Activated CD8-positive, alpha-beta memory T cell treated with anti-CD3 and anti-CD28 coated beads for 24 hours (primary cell): ENCODE results near the gene YTHDF1.
"Not testable (repeated sequence)": the region's sequence is repeated elsewhere in the genome, so short reads cannot be mapped to it uniquely, and the experiment has no call there.

Experiments
- DNase-seq: peaks from one replicate; pipeline ENCODE4 v3.0.0-alpha.2; 2020

Gene YTHDF1

GRCh38 chr20:63167918-63168520 lies 47.9 kb downstream of the YTHDF1 start:
- DNase-seq, result no peak

GRCh38 chr20:63167026-63167917 lies 48.7 kb downstream of the YTHDF1 start:
- DNase-seq, result no peak

- DNase-seq, result no peak
Observed at GRCh38 chr20:63166193-63167020, 49.5 kb downstream of the YTHDF1 start.

- no peak for DNase-seq
Observed at GRCh38 chr20:63165356-63166192, 50.4 kb downstream of the YTHDF1 start.

GRCh38 chr20:63164484-63165355 lies 51.2 kb downstream of the YTHDF1 start:
- DNase-seq, result no peak

- DNase-seq, result no peak
Observed at GRCh38 chr20:63163596-63164483, 52.1 kb downstream of the YTHDF1 start.

GRCh38 chr20:63163171-63163570 lies 52.8 kb downstream of the YTHDF1 start:
- no peak for DNase-seq

- DNase-seq, result no peak
Observed at GRCh38 chr20:63162206-63162795, 53.6 kb downstream of the YTHDF1 start.

GRCh38 chr20:63161176-63161651 lies 54.7 kb downstream of the YTHDF1 start:
- no peak for DNase-seq

- no peak for DNase-seq
Observed at GRCh38 chr20:63160641-63161175, 55.2 kb downstream of the YTHDF1 start.

- DNase-seq, result no peak
Observed at GRCh38 chr20:63159826-63160640, 55.9 kb downstream of the YTHDF1 start.

- not testable (repeated sequence) for DNase-seq
Observed at GRCh38 chr20:63159251-63159650, 56.7 kb downstream of the YTHDF1 start.

GRCh38 chr20:63158845-63159244 lies 57.1 kb downstream of the YTHDF1 start:
- no peak for DNase-seq

GRCh38 chr20:63158352-63158751 lies 57.6 kb downstream of the YTHDF1 start:
- no peak for DNase-seq

- not testable (repeated sequence) for DNase-seq
Observed at GRCh38 chr20:63157431-63157830, 58.5 kb downstream of the YTHDF1 start.

GRCh38 chr20:63156221-63156671 lies 59.7 kb downstream of the YTHDF1 start:
- DNase-seq, result no peak

- DNase-seq, result no peak
Observed at GRCh38 chr20:63155266-63156165, 60.4 kb downstream of the YTHDF1 start.
